HG03571 (cell line): ENCODE measurements around the gene CAV3.
A peak's percentile ranks its signal among the peaks of the same experiment; 100 is the strongest.
"Not testable (repeated sequence)": the region's sequence is repeated elsewhere in the genome, so short reads cannot be mapped to it uniquely, and the experiment has no call there.

Source experiments
- ATAC-seq: cut with Tn5 transposase; IDR thresholded peaks from one replicate; pipeline ENCODE4 v1.9.1; 2021; ENCODE audit not compliant: unreplicated experiment

Gene CAV3

DNA sequence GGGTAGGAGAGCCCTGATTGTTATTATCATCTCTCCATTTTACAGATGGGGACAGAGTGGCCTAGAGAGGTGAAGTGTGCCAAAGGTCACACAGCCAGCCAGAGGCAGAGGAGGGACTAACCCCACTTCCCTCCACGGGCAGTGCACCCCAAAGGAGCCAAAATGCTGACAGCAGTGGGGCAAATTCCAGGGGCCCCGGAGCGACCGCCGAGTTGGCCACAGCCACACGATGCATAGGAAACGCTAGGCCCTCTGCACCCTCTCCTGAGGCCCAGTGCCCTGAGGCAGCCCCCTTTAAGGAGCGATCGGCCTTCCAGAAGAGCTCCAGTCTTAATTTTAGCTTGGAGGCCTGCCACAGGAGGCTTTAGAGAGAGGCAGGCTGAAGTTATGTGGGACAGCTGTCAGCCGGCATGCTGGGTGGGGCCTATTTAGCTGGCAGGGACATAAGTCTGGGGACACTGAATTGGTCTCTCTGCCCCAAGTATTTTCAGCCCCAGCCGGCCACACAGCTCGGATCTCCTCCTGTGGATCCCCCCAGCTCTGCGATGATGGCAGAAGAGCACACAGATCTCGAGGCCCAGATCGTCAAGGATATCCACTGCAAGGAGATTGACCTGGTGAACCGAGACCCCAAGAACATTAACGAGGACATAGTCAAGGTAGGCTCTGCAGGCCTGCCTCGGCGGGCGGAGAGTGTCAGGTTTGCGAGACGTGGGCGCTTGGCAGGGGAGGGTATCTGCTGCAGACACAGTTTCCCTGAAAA is at the start of gene CAV3:
TSS of gene CAV3 (plus strand) at position 471 of the 763 bp plus-strand sequence. CDS start at position 546, 75 bp downstream.
- no peak for ATAC-seq

GRCh38 chr3:8684992-8685391 is 48.6 kb upstream of the CAV3 start:
- ATAC-seq = not testable (repeated sequence)

GRCh38 chr3:8691295-8691694 is 42.3 kb upstream of the CAV3 start:
- ATAC-seq = not testable (repeated sequence)

GRCh38 chr3:8702560-8702959 is 31.0 kb upstream of the CAV3 start:
- no peak for ATAC-seq

DNA sequence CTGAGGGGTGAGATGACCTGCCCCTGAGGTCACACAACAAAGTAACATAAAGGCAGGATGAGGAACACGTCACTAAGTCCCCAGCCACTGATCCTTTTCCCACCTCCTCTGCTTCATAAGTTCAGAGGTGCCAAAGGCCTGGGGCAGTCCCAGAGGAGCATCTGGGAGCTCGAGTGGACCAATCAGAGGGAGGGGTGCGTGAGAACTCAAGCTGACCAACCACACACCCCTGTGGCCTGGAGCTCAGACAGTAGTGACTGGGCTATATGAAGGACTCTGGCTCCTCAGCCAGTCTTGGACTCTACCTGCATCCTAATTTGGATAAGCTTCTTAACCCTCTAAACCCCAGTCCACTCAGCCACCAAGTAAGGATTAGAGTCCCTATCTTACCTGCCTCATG is 28.0 kb upstream of the CAV3 start:
- ATAC-seq = no peak

DNA sequence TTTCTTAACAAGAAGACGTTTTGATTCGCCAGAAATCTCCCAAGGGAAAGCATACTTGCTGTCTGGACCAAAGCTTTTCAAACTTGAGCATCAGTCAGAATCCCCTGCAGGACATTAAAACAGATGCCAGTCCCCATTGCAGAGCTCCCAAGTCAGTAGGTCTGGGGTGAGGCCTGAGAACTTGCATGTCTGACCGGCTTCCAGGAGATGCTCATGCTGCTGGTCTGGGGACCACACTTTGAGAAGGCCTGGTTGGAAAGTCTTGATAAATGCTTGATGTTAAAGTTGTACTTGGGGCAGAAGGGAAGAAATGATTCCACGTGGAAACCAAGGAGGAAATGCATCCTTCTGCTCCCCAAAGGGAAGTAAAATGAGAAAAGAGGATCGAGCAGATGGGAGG is 24.3 kb upstream of the CAV3 start:
- ATAC-seq = no peak

DNA sequence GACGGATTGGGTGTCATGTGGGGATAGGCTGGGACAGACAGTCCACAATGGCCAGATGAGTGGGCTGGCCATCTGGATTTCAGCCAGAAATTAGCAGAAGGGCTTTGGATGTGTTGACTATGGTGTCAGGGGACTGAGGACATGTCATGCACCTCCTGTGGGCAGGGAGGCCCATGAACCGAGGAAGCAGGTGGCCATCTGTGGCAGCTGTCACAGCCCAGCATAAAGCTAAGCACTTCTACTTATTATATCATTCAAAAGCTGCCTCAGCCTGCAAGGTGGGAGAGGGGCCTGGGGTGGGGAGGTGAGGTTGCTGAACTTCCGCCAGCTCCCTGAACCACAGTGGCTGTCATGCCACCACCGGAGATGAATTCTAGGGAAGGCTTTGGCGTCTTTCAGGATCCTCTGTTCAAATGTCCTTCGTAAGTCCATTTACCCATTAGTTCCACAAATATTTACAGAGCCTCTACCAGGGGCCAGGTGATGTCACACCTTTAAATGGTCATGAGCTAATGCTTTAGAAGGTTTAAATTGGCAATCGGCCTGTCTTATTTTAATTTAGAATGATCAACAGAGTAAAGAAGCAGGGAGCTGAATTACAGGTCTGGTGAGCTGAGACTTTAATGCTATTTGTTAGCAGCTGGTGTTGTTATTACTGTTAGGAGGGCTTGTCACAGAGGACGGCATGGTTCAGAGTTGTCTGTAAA is 23.6 kb upstream of the CAV3 start:
- ATAC-seq = no peak

DNA sequence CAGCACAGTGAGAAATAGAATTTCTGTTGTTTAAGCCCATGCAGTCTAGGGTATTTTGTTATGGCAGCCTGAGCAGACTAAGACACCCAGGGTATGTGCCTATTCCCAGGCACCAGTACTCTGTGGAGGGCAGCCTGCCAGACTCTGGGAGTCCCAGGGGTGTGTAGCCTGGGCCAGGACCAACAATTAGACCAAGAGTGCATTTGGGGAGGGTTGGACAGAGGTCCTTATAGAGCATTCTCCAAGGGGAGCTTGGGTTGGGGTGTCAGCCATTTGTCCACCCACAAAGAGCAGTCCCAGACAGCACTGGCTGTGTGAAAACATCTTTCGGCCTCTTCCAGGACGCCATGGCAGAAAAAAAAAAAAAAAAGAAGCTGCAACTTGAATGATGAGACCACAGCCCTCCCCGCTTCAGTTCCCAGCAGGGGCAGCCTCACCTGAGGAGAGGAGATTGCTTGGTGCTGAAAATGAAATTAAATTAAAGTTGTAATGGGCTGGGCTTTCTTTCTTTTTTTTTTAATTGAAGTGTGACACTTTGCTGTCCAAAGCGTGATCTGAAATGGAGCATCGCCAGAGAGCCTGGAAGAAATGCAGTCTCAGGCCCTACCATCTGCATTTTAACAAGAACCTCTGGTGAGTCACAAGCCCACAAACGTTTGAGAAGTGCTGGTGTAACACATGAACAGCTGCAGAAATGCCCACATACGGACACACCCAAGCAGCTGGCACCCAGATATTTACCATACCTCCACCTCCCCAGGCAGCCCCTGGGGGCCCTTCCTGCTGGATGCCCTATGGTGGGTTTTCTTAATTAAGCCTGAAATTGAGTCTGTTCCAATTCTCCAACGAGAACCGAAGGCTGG is 21.3 kb upstream of the CAV3 start:
- ATAC-seq = no peak

DNA sequence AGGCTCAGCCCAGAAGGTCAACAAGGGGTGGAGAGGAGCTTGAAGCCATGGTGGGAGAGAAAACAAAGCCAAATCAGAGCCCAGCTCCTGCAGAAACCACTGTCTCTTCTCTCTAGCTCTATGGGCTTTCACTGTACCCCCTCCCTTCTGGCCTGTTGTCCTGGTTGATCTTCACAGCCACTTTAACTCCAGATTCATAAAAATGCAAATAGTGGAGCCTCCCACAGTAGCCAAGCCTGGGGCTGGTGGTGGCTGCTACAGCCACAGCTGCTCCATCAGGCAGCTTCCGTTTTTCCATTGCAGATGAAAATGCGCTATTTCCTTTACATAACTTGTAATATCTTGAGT is 20.7 kb upstream of the CAV3 start:
- ATAC-seq = no peak

GRCh38 chr3:8713901-8714759 is 19.5 kb upstream of the CAV3 start:
- ATAC-seq = peak; percentile 53

DNA sequence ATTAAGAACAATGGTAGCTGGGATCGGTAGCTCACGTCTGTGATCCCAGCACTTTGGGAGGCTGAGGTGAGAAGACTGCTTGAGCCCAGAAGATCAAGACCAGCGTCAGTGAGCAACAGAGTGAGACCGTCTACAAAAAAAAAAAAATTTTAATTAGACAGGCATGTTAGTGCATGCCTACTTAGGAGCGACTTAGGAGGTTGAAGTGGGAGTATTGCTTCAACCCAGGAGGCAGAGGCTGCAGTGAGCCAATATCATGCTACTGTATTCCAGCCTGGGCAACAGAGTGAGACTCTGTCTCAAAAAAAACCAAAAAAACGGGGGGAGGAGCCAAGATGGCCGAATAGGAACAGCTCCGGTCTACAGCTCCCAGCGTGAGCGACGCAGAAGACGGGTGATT is 17.8 kb upstream of the CAV3 start:
- not testable (repeated sequence) for ATAC-seq

GRCh38 chr3:8722808-8723207 is 10.8 kb upstream of the CAV3 start:
- ATAC-seq = no peak

- ATAC-seq = no peak
These were observed 10.0 kb upstream of the CAV3 start for GRCh38 chr3:8723612-8724011.

- no peak for ATAC-seq
These were observed 9.4 kb upstream of the CAV3 start for GRCh38 chr3:8724108-8724752.

- no peak for ATAC-seq
These were observed 5.7 kb upstream of the CAV3 start for GRCh38 chr3:8727605-8728512.

DNA sequence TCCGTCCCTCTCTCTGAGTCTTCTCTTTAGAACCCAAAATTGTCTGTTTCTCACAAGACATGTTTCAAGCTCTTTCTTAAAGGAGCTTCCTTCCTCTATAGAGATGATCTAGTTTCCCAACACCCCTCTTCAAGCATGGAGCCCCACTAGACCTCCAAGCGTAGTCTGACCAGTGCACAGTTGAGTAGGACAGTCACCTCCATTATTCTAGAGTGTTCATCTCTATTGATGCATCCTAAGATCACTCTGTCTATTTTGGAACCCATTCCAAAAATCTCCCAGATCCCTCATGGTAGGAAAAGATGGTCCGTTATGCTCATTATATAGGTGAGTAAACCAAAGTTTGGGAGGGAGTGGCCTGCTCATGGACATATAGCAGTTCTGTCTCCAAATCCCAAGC is 4.1 kb upstream of the CAV3 start:
- no peak for ATAC-seq

- no peak for ATAC-seq
These were observed 2.9 kb upstream of the CAV3 start for GRCh38 chr3:8730656-8731055.

- ATAC-seq = no peak
These were observed 1.2 kb upstream of the CAV3 start for GRCh38 chr3:8732413-8732812.
